HG02852 (cell line): Measurements from ENCODE around the gene LILRA6.
"Not testable (repeated sequence)": the region's sequence is repeated elsewhere in the genome, so short reads cannot be mapped to it uniquely, and the experiment has no call there.

Experiments
- ATAC-seq: cut with Tn5 transposase; IDR thresholded peaks from one replicate; pipeline ENCODE4 v1.9.1; 2021; ENCODE audit warnings: mild to moderate bottlenecking, moderate library complexity; ENCODE audit not compliant: unreplicated experiment

LILRA6 gene

GRCh38 chr19:54242646-54243045 is at the start of gene LILRA6:
Gene LILRA6 (minus strand): TSS chr19:54242790.
- not testable (repeated sequence) for ATAC-seq

GRCh38 chr19:54289160-54289559 is 46.6 kb upstream of the LILRA6 start:
- ATAC-seq = not testable (repeated sequence)

- ATAC-seq = no peak
These were observed 44.9 kb upstream of the LILRA6 start for GRCh38 chr19:54287456-54287855.

GRCh38 chr19:54286283-54286682 is 43.7 kb upstream of the LILRA6 start:
- not testable (repeated sequence) for ATAC-seq

- not testable (repeated sequence) for ATAC-seq
These were observed 43.0 kb upstream of the LILRA6 start for GRCh38 chr19:54285427-54286056.

DNA sequence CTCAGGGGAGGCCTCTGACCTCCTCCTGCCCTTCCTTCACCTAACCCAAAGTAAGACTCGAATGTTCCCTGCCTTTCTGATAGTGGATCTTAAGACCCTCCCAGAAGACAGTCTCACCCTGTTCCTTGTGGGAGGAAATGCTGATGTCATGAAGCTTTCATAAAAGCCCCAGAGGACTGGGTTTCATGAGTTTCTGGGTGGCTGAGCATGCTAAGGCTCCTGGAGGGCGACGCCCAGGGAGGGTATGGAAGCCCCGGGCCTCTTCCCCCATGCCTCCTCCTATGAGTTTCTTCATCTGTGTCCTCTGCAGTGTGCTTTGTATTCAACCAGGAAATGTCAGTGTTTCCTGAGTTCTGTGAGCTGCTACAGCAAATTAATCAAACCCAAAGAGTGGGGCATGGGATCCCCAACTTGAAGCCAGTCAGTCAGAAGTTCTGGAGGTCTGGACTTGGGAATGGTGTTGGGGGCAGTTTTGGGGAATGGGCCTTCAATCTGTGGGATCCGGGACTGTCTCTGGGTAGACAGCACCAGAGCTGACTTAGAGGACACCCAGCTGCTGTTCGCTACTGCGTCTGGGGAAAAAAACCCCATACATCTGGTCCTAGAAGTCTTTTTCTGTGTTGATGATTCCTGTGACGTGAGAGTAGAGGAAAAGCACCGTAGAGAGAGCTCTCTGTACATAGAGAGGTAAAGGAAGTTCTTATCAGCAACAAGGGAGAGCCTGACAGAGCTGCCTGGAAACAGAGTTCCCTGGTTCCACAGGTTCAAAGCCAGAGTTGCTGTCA is 40.3 kb upstream of the LILRA6 start:
- ATAC-seq = no peak

GRCh38 chr19:54281729-54282075 is 39.1 kb upstream of the LILRA6 start:
- not testable (repeated sequence) for ATAC-seq

DNA sequence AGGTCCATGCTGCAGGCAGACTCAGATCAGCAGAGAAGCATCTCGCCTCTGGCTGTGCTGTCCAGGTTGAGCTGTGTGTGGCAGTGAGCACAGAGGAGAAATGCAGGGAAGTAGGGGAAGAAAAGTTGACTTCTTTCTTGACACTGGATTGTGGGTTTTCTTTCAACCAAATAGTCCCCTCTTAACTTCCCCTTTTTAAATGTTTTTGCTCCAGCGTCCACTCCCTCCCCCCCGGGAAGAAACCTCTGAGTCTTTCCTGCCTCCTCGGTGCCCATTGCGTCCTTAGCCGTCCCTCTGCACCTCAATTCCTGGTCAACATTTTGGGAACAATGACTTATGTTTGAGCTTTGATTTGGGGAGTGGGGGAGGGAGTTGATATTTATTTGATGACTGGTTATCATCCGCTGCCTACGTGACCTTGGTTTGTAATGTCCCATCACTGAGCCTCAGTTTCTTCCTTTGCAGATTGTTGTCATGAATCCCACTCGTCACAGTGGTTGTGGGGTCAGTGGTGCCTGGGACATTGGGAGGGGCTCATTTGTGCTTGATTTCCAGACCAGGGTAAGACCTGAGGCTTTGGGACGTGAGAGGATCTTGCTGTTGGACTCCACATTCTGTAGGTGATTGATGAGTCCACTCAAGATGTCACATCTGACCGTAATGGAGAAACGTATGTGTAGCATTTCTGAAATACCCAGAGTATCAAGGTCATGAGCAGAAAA is 38.6 kb upstream of the LILRA6 start, which contains the start of gene LILRB2:
LILRB2 (minus strand) TSS at position 104 of the 722 bp plus-strand sequence. CDS start 614 bp downstream, outside the sequence.
- ATAC-seq = no peak

- ATAC-seq = not testable (repeated sequence)
These were observed 37.9 kb upstream of the LILRA6 start for GRCh38 chr19:54280441-54280840.

DNA sequence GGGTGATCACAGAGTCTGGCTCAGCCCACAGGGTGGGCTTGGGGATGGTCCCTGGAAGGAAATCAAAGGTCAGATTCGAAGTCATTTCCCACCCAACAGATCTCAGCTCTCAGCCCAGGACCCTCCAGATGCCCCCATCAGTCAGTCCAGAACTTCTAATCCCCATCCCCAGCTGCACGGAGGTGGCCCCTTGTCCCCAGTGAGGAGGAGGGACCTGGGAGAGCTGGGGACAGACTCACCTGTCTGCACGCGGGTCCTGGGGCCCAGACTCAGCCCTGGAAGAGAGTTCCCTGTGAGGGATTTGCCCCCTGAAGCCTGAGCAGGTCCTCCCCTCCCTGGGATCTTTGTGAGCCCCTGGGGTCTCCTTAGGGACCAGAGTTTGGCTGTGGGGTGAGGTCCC is 37.4 kb upstream of the LILRA6 start:
- ATAC-seq = not testable (repeated sequence)

DNA sequence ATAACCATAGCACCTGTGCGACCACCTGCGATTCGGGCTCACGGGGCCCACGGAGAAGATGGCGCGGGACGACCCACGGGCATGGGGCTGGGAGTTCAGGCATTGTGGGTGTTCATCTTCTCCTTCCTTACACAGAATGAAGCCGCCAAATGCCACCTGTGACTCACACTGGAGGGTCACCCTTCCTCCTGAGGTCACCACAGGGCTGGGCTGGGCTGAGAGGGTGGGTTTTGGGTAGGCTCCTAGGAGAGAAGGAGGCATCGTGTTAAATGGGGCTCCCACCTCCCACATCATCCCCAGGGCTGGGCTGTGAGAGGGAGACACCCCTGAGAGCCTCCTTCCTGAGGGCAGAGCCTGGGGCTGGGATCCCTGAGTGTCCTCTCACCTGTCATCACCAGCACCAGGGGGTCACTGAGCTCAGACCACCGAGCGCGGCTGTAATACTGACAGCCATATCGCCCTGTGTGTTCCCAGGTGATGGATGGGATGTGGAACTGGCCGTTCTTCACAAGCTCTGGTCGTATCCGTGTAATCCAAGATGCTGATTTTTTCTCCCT is 36.9 kb upstream of the LILRA6 start:
- ATAC-seq = no peak

DNA sequence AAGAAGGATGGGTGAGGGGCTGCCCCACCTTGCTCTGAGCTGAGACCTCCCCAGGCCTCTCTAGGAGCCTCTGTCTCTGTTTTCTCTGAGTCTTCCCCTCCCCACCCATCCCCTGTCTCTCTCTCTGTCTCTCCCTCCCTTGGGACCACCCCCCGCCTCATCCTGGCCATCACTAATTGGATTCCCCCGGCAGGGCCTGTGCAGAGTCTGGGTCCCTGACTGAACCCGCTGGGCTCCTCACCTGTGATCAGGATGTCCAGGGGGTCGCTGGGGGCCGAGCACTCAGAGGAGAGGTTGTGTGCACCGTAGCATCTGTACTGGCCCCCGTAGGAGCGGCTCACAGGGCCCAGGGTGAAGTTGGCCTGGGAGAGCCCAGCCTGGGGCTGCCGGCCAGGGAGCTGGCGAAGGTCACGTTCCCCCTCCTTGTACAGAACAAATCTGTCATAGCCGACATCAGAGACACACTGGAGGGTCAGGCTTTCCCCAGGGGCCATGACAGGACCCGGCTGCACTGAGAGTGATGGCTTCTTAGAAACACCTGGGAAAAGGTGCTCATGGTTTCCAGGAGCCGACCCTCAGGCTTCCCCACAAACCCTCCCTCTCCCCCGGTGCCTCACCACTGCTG is 36.1 kb upstream of the LILRA6 start:
- ATAC-seq = not testable (repeated sequence)

GRCh38 chr19:54278056-54278455 is 35.5 kb upstream of the LILRA6 start:
- not testable (repeated sequence) for ATAC-seq

- not testable (repeated sequence) for ATAC-seq
These were observed 34.6 kb upstream of the LILRA6 start for GRCh38 chr19:54277111-54277615.

GRCh38 chr19:54275951-54276350 is 33.4 kb upstream of the LILRA6 start:
- ATAC-seq = no peak

DNA sequence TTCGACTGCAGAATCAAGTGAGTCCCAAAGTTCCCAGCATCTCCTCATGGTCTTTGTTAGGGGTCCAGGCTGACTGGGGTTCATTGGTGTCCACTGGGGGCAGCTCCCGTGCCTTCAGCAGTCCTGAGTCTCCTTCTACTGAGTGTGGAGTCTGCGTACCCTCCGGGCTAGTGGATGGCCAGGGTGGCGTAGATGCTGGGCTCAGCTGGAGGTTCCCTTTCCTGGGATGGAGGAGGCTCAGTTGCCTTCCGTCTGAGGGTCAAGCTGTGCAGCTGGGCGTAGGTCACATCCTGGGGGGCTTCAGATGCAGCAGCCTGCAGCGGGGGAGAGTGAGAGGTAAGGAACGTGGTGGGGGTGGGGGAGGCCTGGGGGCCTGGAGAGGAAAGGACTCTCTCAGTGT is 31.9 kb upstream of the LILRA6 start:
- not testable (repeated sequence) for ATAC-seq

DNA sequence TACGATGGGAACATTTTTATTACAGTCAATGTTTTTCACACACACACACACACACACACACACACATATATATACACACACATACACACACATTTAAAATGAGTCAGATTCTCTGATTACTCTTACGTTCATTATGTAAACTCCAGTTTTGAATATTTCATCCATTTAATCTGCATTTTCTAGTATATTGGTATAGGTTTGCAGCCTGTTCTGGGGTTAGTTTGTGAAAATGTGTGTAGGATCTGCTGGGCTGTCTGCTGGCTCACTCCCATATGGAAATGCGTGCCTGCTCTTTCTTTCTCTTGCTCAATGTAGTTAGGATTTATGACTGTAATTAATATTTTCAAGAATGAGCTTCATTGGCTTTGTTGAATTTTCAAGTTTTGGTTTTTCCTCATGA is 31.2 kb upstream of the LILRA6 start:
- no peak for ATAC-seq

DNA sequence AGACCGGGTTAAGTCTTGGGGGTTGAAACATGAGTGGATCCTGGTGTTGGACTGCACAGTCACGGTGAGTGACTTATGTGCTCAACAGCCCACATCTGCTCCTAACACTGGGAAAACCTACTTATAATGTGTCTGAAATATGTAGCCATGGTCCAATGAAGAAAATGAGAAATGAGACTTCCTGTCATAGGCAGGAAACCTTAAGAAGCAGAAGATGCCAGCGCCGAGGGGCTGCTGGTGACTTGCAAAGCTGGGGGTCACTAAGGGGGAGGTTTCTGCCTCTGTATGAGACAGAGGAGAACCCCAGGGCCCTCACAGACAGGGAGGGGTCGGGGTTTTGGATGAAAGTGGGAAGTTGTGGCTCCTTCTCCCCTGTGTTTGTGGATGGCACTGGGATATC is 29.6 kb upstream of the LILRA6 start:
- ATAC-seq = not testable (repeated sequence)

GRCh38 chr19:54271587-54271986 is 29.0 kb upstream of the LILRA6 start:
- not testable (repeated sequence) for ATAC-seq

DNA sequence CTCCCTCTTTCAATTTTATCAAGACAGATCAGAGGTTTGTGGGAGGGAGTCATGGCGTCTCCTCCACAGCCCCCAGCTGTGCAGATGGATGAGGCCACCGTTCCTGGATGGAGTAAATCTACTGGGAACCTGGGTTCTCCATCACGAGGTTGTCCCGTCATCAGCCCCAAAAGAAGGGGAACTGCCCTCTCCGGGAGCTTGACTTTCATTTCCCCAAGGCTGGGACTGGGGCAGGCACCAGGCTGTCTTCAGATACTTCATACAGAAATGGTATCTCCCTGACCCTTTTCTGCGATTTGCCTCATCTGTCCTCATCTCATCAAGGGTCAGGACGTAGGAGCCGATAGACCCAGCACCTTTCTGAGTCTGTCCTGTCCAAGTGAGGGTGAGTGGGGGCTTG is 28.5 kb upstream of the LILRA6 start:
- no peak for ATAC-seq

DNA sequence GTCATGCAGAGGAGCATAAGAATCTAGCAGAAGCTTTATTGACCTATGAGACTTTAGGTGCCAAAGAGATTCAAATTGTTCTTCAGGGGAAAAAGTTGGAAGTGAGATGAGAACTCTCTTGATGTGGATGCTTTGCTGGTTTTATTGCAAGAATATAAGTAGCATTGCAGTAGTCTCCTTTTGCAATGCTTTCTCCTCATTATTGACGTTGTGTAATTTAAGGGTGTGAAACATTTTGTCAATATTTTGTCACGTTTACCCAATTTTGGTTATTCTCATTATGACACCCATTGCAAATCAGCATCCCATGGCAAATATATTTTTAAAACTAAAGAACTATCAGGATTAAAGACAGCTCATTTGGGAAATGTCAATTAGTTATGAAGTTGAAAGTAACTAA is 26.3 kb upstream of the LILRA6 start:
- ATAC-seq = no peak
